ENCODE results near the gene SYDE2. TPM values are rescaled to one million over a fixed set of nuclear protein-coding genes. Genes with fewer than 3 reads are reported as not detected.

Gene SYDE2
- total RNA-seq, 1 donor from 2014 or later: 6.9 TPM

DNA sequence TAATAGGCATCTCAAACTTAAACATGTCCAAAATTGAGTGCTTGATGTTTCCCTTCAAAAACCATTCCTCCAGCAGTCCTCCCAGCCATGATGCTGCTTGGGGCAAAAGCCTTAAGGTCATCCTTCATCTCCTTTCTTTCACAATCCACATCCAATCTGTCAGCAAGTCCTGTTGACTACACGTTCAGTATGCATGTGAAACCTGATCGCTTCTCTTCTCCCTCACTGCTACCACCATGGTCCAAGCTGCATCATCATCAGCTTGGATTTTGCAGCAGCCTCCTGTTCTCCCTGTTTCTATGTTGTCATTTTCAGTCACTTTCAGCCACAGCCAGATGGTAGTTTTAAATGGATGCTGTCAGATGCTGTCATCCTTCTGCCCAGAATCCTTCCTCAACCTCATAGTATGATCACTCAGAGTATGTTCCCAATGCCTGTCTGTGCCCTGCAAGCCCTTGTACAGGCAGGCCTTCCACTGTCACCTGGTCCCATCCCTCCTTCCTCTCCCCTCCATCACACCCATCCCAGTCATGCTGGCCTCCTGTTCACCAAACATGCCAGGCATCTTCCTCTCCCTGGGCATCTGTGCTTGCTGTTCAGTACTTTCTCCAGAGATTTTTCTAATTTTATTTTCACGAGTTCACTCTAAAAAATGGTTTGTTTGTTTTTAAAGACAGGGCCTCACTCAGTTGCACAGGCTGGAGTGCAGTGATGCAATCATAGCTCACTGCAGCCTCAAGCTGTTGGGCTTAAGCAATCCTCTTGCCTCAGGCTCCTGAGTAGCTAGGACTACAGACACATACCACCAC lies 66.0 kb downstream of the SYDE2 start:
- no peak for FAIRE-seq

DNA sequence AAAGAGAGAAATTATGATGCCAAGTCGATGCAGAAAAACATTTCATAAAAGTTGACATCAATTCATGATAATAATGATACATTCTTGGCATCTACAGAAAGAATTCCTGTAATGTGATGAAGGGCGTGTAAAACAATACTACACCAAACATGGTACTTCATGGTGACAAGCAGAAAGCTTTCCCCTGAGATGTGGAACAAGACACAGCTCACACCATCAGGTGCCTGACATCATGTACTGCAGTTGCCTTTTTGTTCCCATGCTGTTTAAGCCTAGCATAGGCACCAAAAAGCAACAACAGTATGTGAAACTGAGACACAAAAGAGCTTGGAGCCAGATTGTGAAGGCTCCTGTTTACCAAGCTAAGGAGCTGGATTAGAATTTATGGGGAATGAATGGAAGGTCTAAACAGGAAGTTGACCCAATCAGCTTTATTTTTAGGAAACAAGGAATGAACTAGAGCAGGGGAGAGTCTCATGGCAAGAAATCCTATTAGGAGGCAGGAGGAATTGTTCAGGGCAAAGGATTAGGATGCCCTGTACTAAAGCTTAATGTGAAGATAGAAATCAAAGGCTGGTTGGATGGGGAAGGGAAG lies 67.2 kb downstream of the SYDE2 start:
- no peak for FAIRE-seq
- DNase-seq (ENCODE audit: low spot score in 2 of 2): no peak

More for the DNA sequence above, 66.0 kb downstream of the SYDE2 start:
- DNase-seq (ENCODE audit: low spot score in 2 of 2): peak in 1 of 2 donors; percentile 2

DNA sequence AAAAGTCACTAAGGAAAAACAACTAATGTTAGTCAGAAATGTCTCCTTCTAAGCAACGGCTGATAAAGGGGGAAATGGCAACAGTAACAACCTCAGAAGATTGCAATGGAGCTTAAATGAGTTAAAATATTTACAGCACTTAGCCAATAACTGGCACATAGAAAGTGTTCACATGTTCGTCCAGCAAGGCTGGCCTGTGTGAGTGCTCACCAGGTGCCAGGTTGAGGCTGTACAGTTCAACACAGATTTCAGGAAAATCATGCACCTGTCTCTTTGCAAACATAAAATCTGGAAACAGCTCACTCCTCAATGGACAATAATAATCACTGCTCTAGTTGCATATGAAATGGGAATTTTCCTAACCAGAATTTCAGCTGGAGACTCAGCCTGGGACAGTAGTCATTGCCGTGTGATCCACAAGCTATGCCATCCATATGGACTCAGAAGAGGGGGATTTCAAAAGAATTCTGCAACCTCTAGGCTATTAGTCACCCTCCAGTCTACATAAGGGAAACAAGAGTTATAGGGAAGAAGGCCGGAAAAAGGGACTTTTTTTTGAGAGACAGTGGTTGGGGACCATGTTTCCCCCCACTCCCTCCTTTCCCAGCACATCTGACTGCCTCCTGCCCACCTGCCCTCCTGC lies 68.6 kb downstream of the SYDE2 start:
- FAIRE-seq (no peak), DNase-seq (ENCODE audit: low spot score in 2 of 2) (no peak)

DNA sequence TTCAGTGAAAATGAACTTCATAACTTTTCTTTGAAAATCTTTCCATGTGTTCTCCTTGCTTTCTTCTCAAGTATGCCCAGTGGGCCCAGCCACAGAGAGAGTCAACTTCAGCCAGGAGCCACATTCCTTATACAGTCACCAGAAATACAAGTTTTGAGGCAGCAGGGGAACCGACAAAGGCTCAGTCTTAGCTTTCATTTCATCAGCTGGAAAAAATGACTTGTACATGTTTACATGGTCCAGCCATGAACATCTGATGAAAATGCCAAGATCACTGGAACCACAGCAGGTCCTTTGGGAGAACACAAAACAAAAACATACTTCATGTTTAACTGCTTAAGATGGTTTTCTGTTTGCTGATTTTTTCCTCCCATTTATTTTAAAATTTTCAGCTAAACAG lies 72.5 kb downstream of the SYDE2 start:
- DNase-seq (ENCODE audit: low spot score in 2 of 2): no peak
- FAIRE-seq: no peak

DNA sequence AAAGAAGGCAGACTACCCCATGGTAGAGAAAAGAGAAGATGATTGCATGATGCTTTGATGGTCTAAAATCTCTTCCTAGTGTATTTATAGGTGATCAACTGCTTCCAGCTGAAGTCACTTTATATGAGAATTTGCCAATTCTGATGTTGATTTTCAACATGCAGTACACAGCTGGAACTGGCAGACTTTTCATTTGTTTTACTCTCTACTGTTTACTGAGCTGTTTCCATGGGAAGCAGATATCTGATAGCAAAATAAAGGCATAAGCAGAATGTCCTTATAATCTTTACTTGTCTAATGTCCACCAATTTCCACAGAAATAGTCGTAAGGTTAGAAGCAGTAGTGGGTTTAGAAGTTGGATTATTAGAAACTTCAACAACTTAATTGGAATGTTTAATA lies 74.9 kb downstream of the SYDE2 start:
- no peak for DNase-seq (ENCODE audit: low spot score in 2 of 2)
- no peak for FAIRE-seq

DNA sequence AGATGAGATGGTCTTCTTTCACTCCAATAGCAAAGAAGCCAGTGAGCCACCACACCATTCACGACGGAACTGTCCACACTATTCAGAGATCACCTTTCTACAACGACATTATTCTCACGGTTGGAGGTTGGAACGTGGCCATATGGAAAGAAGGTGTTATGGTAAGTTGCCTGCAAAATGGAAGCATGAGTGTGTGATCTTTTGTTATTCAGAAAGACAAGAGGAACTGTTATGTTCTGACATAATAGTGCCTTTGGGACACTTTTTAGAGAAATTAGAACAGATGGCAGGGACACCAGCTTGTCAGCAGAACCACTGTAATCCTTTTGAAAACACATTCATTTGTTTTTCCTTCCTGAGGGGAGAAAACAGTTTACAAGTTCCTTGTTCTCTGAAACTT lies 76.7 kb downstream of the SYDE2 start:
- no peak for FAIRE-seq
- no peak for DNase-seq (ENCODE audit: low spot score in 2 of 2)

DNA sequence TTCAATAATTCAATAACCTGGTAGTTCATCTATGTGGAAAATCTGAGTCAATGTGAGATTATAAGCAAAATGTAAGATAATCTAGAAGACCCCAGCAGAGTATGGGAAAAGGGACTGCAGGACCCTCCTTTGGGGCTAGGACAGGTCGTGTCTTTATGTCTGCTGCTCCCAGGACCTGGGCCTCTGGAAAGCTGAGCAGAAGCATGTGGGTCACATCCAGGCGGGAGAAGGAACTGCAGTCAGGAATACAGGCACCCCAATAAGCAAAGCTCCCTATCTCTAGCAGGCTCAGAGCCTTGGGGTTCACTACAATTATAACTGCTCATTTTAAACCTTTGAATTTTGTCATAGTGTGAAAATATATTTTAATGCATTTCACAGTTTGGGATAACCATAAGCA lies 78.6 kb downstream of the SYDE2 start:
- DNase-seq (ENCODE audit: low spot score in 2 of 2) (no peak), FAIRE-seq (no peak)

DNA sequence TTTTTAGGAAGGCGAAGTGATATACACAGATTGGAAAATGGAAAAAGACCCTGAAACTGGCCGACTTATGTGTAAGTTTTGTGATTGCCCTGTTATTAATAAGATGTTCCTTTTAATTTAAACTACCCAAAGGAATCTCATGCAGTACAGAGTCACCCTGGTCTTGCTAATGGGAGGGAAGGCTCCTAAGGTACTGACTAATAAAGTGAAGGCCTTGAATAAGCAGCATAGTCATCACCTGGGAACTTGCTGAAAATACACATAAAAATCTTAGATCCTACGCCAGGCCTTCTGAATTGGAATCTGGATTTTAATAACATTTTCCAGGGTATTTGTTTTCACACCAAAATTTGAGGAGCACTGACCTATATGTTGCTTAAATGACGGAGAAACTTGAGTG lies 79.1 kb downstream of the SYDE2 start:
- no peak for DNase-seq (ENCODE audit: low spot score in 2 of 2)
- FAIRE-seq: no peak

DNA sequence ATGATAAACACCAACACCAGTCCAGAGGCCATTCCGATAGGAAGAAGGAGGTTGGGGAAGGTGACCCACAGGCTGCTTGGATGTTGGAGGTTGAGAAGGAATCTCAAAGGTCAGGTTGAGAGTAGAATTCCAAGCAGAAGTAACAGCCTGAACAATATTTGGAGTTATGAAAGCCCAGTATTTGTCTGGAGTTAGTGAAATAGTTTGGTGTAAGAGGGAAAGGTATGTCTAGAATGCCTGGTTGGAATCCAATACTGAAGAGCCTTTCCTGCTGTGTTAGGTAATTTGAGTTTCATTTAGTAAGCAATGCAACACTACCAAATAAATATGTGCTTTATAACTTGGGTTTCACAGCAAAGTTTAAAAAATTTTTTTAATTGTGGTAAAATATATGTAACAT lies 82.1 kb downstream of the SYDE2 start:
- no peak for DNase-seq (ENCODE audit: low spot score in 2 of 2)
- no peak for FAIRE-seq

DNA sequence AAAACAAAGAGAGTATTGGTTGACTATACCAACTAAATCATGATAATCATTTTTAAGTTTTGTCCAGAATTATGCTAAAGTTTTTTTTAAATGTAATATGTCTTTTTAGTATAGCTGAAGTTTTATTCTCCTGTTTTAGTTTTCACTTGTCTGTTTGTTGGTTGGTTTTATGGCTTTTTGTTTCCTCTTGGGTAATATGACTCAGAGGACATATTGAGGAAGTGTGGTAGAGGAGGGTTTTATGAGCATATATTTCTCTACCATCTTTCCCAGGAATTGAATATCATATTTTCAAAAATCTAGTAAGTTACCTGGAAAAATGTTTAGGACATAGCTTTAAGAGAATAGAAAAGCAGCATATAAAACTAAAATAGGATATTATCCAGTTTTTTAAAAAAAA lies 84.0 kb downstream of the SYDE2 start:
- FAIRE-seq (no peak), DNase-seq (ENCODE audit: low spot score in 2 of 2) (no peak)

DNA sequence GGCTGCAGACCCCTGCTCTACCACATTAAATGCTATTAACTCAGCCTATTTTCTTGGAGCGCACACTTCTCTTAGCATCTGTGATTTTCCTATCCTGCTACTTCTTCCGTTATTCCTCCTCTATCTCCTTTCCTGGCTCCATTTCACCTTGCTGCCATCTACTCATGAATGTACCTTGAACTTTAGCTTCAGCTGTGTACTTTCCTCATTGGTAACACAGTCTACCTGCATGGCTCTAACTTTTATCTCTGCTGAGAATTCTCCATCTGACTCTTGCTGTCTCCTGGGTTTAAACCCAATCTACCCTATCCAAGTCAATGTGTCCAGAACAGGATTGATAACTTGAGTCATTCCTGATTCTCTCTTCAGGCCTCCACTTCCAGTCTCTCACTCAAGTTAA lies 84.9 kb downstream of the SYDE2 start:
- DNase-seq (ENCODE audit: low spot score in 2 of 2): no peak
- no peak for FAIRE-seq

DNA sequence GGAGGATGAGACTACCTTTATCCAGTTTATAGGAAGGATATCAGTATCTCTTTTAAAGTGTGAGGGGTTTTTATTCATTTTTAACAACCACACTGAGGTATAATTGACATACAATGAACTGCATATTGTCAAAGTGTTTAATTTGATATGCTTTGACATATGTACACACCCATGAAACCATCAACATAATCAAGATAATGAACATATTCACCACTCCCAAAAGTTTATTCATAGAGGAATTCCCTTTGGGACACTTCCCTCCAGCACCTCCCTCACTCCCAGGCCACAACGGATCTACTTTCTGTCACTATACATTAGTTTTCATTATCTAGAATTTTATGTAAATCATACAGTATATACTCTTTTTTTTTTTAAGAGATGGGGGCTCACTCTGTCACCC lies 89.1 kb downstream of the SYDE2 start:
- FAIRE-seq: no peak
- no peak for DNase-seq (ENCODE audit: low spot score in 2 of 2)

DNA sequence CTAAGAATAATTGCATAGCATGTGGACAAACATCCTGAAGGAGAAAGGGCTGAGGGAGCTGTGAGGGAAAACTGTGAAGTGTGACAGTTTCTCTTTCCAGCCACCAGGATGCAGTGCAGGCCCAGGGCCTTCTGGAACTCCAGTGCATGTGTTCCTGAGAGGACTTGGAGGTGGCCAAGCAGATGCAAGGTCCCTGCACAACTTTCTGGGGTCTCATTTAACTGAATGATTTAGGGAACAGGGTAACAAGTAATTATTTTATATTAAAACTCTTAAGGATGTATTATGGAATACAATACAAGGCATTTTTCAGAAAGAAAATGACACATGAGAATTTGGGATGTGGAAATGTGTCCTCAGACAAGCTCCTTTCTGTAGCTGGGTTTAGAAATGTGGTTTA lies 91.3 kb downstream of the SYDE2 start:
- DNase-seq (ENCODE audit: low spot score in 2 of 2): peak; percentile 6 to 46

More for the DNA sequence above, 91.3 kb downstream of the SYDE2 start:
- no peak for FAIRE-seq

Small RNA genes within 50 kb of the gene (small RNA-seq; reads per million reads assigned to genes)
- gene MIR4423: not detected

Other genes with a start within 250 kb of the SYDE2 start
- not detected for gene MCOLN2, start 203.9 kb downstream of the SYDE2 start, total RNA-seq
- gene MCOLN3, start 152.5 kb downstream of the SYDE2 start, total RNA-seq: not detected
- gene C1orf52, start 58.6 kb upstream of the SYDE2 start, total RNA-seq: 27.7 TPM
- 35.5 TPM for gene BCL10, start 75.6 kb upstream of the SYDE2 start, total RNA-seq